HFFc6 (cell line): ENCODE data around the gene PTCHD1. TPM values are rescaled to one million over a fixed set of nuclear protein-coding genes. Genes with fewer than 3 reads are reported as not detected.

Experiments
- DNase-seq: peaks from one replicate; pipeline ENCODE4 v3.0.0-alpha.2; 2018
- H3K27ac Mint-ChIP-seq: 2 replicates; pipeline ENCODE4 v1.8.0; 2020; ENCODE audit warnings: mild to moderate bottlenecking, mixed read lengths
- H3K27me3 Mint-ChIP-seq: 2 replicates; pipeline ENCODE4 v1.8.0; 2021; ENCODE audit warnings: mild to moderate bottlenecking, moderate library complexity, mixed read lengths; ENCODE audit not compliant: insufficient read depth
- H3K36me3 Mint-ChIP-seq: 2 replicates; pipeline ENCODE4 v1.8.0; 2021; ENCODE audit warnings: low read depth, mixed read lengths
- H3K4me1 Mint-ChIP-seq: 2 replicates; pipeline ENCODE4 v1.8.0; 2020; ENCODE audit warnings: low read depth, mixed read lengths
- H3K4me3 Mint-ChIP-seq: 2 replicates; pipeline ENCODE4 v1.8.0; 2020; ENCODE audit warnings: mild to moderate bottlenecking, moderate library complexity, mixed read lengths
- H3K9me3 Mint-ChIP-seq: 2 replicates; pipeline ENCODE4 v1.8.0; 2020; ENCODE audit warnings: mild to moderate bottlenecking, mixed read lengths
- CTCF ChIP-seq: fragments of 200-600 bp; sonication (generic); IDR thresholded peaks from 2 replicates; pipeline ENCODE4 v1.5.0; 2021; ENCODE audit warnings: antibody characterized with exemption, mild to moderate bottlenecking
- total RNA-seq, 6 experiments: library from RNA; stranded (reverse); fragmentation: NEBNext Ultra II Directional; extraction: Animal tissue kit (Norgen Biotek cat#: 25700); gene quantifications; 2 replicates in 1 of 6; 3 replicates in 5 of 6; pipeline ENCODE4 v1.2.3, GENCODE V29; 2021

The PTCHD1 gene
- total RNA-seq, 6 experiments from 2014 or later = not detected

- no peak for TF ChIP-seq CTCF
- H3K4me1 Mint-ChIP-seq = no peaks in the 10 kb centered on the region
- H3K9me3 Mint-ChIP-seq = no peaks in the 10 kb centered on the region
- no peak overlapping the region for H3K27ac Mint-ChIP-seq
- no peak overlapping the region for H3K4me3 Mint-ChIP-seq
- no peak for DNase-seq
- no peaks in the 10 kb centered on the region for H3K36me3 Mint-ChIP-seq
- H3K27me3 Mint-ChIP-seq = peaks cover 3% of the 10 kb centered on the region
Observed at GRCh38 chrX:23365541-23365940, 30.9 kb downstream of the PTCHD1 start.

GRCh38 chrX:23366914-23367313, 32.3 kb downstream of the PTCHD1 start:
- H3K4me3 Mint-ChIP-seq = no peak overlapping the region
- no peaks in the 10 kb centered on the region for H3K36me3 Mint-ChIP-seq
- no peak for DNase-seq
- no peak overlapping the region for H3K27ac Mint-ChIP-seq
- H3K4me1 Mint-ChIP-seq = peaks cover 1% of the 10 kb centered on the region; the same call in 1 of the 2 replicates
- H3K9me3 Mint-ChIP-seq = no peaks in the 10 kb centered on the region
- H3K27me3 Mint-ChIP-seq = peaks cover 3% of the 10 kb centered on the region; the same call in 1 of the 2 replicates
- no peak for TF ChIP-seq CTCF

GRCh38 chrX:23369027-23369426, 34.4 kb downstream of the PTCHD1 start:
- Mint-ChIP-seq H3K36me3 (no peaks in the 10 kb centered on the region), H3K4me3 (no peak overlapping the region), H3K9me3 (no peaks in the 10 kb centered on the region), H3K4me1 (peaks cover 19% of the 10 kb centered on the region), H3K27me3 (peaks cover 2% of the 10 kb centered on the region; the same call in 1 of the 2 replicates), H3K27ac (no peak overlapping the region)
- TF ChIP-seq CTCF = no peak
- DNase-seq = no peak

- H3K36me3 Mint-ChIP-seq = no peaks in the 10 kb centered on the region
- peaks cover 6% of the 10 kb centered on the region for H3K27me3 Mint-ChIP-seq
- no peaks in the 10 kb centered on the region for H3K9me3 Mint-ChIP-seq
- DNase-seq = no peak
- no peak overlapping the region for H3K4me3 Mint-ChIP-seq
- no peak overlapping the region for H3K27ac Mint-ChIP-seq
- H3K4me1 Mint-ChIP-seq = peaks cover 19% of the 10 kb centered on the region
- no peak for TF ChIP-seq CTCF
Observed at GRCh38 chrX:23372220-23372902, 37.7 kb downstream of the PTCHD1 start.

- Mint-ChIP-seq H3K9me3 (no peaks in the 10 kb centered on the region), H3K27ac (no peak overlapping the region), H3K4me1 (peaks cover 19% of the 10 kb centered on the region), H3K27me3 (peaks cover 6% of the 10 kb centered on the region), H3K4me3 (no peak overlapping the region), H3K36me3 (no peaks in the 10 kb centered on the region)
- TF ChIP-seq CTCF = no peak
- DNase-seq = peak; percentile 48
Observed at GRCh38 chrX:23373129-23373804, 38.6 kb downstream of the PTCHD1 start.
